ENCODE data around the gene PSG7. TPM values are rescaled to one million over a fixed set of nuclear protein-coding genes. Genes with fewer than 3 reads are reported as not detected.
"Not testable (repeated sequence)": the region's sequence is repeated elsewhere in the genome, so short reads cannot be mapped to it uniquely, and the experiment has no call there.

PSG7 gene
- total and polyA plus RNA-seq, 10 of the 15 experiments (the other 5 are each of a cell fraction or from before 2014, with no cell fraction given), result not detected

DNA sequence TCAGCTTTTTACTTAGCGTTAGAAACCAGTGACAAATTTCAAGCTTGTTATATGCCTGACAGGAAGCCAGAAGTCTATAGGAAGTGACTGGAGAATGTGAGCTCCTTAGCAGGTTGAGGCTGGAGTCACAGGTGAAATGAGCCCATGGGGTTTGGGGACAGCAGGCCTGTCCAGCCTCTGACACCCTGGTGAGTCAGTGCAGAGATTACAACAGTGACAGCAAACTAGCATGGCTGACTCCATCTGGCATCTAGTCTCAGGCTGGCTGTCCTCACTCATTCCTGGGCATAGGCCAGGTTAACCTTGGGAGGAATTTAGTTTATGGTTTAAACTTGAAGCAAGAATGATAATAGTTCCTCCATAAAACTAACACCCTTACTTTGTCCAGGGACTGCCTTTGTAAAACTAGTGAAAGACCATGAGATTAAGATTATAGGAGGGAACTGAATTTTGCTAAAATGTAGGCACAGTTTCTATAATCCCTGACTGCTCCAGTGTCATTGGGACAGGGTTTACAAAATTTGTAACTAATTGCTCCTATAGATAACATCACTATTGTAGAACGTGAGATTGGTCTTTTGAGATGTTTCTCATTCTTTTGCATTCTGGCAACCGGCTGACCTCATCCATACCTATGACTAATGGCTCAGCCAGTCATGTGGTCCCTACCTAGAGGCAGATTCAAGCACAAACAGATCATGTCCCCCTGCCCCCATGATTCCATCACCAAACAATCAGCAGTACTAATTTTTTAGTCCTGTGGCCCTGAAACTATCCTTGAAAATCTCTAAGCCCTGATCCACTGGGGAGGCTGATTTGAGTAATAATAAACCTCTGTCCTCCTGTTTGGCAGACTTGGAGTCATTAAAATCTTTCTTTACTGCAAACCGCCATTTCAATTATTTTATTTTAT, 61.9 kb downstream of the PSG7 start:
- POLR2A ChIA-PET; H3K4me2 ChIP-seq (ENCODE audit: control insufficient read depth, insufficient read depth); BruUV-seq (replicated peaks); H2AFZ ChIP-seq (ENCODE audit: control insufficient read depth, low read depth, low read length); CTCF ChIA-PET; H3K4me3 ChIP-seq; ATAC-seq; SMC1A ChIA-PET (ENCODE audit: uncharacterized antibody, unreplicated experiment); H3K9ac ChIP-seq (ENCODE audit: control insufficient read depth, insufficient read depth, low read length); H3K36me3 ChIP-seq (ENCODE audit: control insufficient read depth in 2 of 2, insufficient read depth in 2 of 2, low read length in 1 of 2); DNase-seq (ENCODE audit: low read depth, low spot score); in situ Hi-C loops (cut with MboI); H3K27ac ChIP-seq (ENCODE audit: control insufficient read depth, insufficient read depth); H3K4me1 ChIP-seq (ENCODE audit: control insufficient read depth, insufficient read depth, low read length); FAIRE-seq; H4K20me1 ChIP-seq (ENCODE audit: control insufficient read depth, insufficient read depth); H3K9me3 ChIP-seq (replicated peaks; ENCODE audit: control insufficient read depth, insufficient read depth, low read length); H3K27me3 ChIP-seq (replicated peaks in 1 of 2; ENCODE audit: control insufficient read depth in 2 of 2, insufficient read depth in 2 of 2, low read length in 1 of 2); RAD21 ChIA-PET (ENCODE audit: unreplicated experiment); H3K79me2 ChIP-seq (ENCODE audit: control insufficient read depth, insufficient read depth, low read length); intact Hi-C loops (cut with micrococcal nuclease; ENCODE audit: unreplicated experiment): not testable (repeated sequence)
- WGBS (ENCODE audit: insufficient coverage, insufficient replicate concordance, low lambda C conversion rate, missing lambda C conversion rate), result 27% methylated on average over 4 of the region's 4 CpGs

DNA sequence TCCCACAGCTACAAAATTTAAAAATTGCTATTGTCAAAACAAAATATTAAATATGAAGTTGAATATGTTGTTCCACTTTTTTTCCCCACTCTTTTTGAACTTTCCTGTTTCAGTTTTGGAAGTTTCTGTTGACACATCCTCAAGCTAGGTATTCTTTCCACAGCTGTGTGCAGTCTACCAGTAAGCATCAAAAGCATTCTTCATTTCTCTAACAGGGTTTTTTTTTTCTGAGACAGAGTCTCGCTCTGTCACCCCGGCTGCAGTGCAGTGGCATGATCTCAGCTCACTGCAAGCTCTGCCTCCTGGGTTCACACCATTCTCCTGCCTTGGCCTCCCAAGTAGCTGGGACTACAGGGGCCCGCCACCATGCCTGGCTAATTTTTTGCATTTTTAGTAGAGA, 62.9 kb downstream of the PSG7 start:
- H3K9ac ChIP-seq (ENCODE audit: control insufficient read depth, insufficient read depth, low read length); SMC1A ChIA-PET (ENCODE audit: uncharacterized antibody, unreplicated experiment); H3K27me3 ChIP-seq (replicated peaks in 1 of 2; ENCODE audit: control insufficient read depth in 2 of 2, insufficient read depth in 2 of 2, low read length in 1 of 2); in situ Hi-C loops (cut with MboI); ATAC-seq; H4K20me1 ChIP-seq (ENCODE audit: control insufficient read depth, insufficient read depth); POLR2A ChIA-PET; FAIRE-seq; BruUV-seq (replicated peaks); H3K27ac ChIP-seq (ENCODE audit: control insufficient read depth, insufficient read depth); H3K79me2 ChIP-seq (ENCODE audit: control insufficient read depth, insufficient read depth, low read length); H3K9me3 ChIP-seq (replicated peaks; ENCODE audit: control insufficient read depth, insufficient read depth, low read length); RAD21 ChIA-PET (ENCODE audit: unreplicated experiment); H3K36me3 ChIP-seq (ENCODE audit: control insufficient read depth in 2 of 2, insufficient read depth in 2 of 2, low read length in 1 of 2); H3K4me2 ChIP-seq (ENCODE audit: control insufficient read depth, insufficient read depth); DNase-seq (ENCODE audit: low read depth, low spot score); intact Hi-C loops (cut with micrococcal nuclease; ENCODE audit: unreplicated experiment); H3K4me3 ChIP-seq; H2AFZ ChIP-seq (ENCODE audit: control insufficient read depth, low read depth, low read length); H3K4me1 ChIP-seq (ENCODE audit: control insufficient read depth, insufficient read depth, low read length): not testable (repeated sequence)
- CTCF ChIA-PET, result interaction anchor here (0.7 kb wide), 1 partner anchor 331 kb away, joined by 3 read pairs; the partner anchor contains the start of gene PSG4
- WGBS (ENCODE audit: insufficient coverage, insufficient replicate concordance, low lambda C conversion rate, missing lambda C conversion rate), result 11% methylated on average over 3 of the region's 3 CpGs

Other genes starting within 250 kb of the PSG7 start
- not detected in 2 replicates for gene PSG3, start 196.7 kb downstream of the PSG7 start, total RNA-seq (2014; rRNA removed)
- not detected in 2 replicates for gene PSG3, start 196.7 kb downstream of the PSG7 start, total RNA-seq (2014; rRNA removed; fragmentation: Illumina TruSeq; extraction: Trizol)
- gene PSG3, start 196.7 kb downstream of the PSG7 start, total RNA-seq (2021), result not detected in 2 replicates
- not detected in 2 replicates for gene PSG3, start 196.7 kb downstream of the PSG7 start, polyA plus RNA-seq (2011; rRNA removed)
- gene PSG3, start 196.7 kb downstream of the PSG7 start, polyA plus RNA-seq (2014; fragmentation: Illumina TruSeq; extraction: Trizol), result not detected in 2 replicates
- gene PSG3, start 196.7 kb downstream of the PSG7 start, polyA plus RNA-seq (2014; fragmentation: Nextera tagmentation; extraction: Ambion mirVana), result not detected
- gene PSG3, start 196.7 kb downstream of the PSG7 start, polyA plus RNA-seq (2014; rRNA removed), result not detected in 2 replicates
- gene PSG3, start 196.7 kb downstream of the PSG7 start, polyA plus RNA-seq (2016; fragmentation: Nextera tagmentation; extraction: Ambion mirVana), result not detected
- not detected in 2 replicates for gene PSG8, start 171.5 kb downstream of the PSG7 start, total RNA-seq (2014; rRNA removed)
- not detected in 2 replicates for gene PSG8, start 171.5 kb downstream of the PSG7 start, total RNA-seq (2014; rRNA removed; fragmentation: Illumina TruSeq; extraction: Trizol)
- not detected in 2 replicates for gene PSG8, start 171.5 kb downstream of the PSG7 start, total RNA-seq (2021)
- not detected in 2 replicates for gene PSG8, start 171.5 kb downstream of the PSG7 start, polyA plus RNA-seq (2011; rRNA removed)
- not detected in 2 replicates for gene PSG8, start 171.5 kb downstream of the PSG7 start, polyA plus RNA-seq (2014; fragmentation: Illumina TruSeq; extraction: Trizol)
- gene PSG8, start 171.5 kb downstream of the PSG7 start, polyA plus RNA-seq (2014; fragmentation: Nextera tagmentation; extraction: Ambion mirVana), result not detected
- not detected in 2 replicates for gene PSG8, start 171.5 kb downstream of the PSG7 start, polyA plus RNA-seq (2014; rRNA removed)
- not detected for gene PSG8, start 171.5 kb downstream of the PSG7 start, polyA plus RNA-seq (2016; fragmentation: Nextera tagmentation; extraction: Ambion mirVana)
- gene PSG1, start 57.5 kb downstream of the PSG7 start, total RNA-seq (2014; rRNA removed), result not detected in 2 replicates
- gene PSG1, start 57.5 kb downstream of the PSG7 start, total RNA-seq (2014; rRNA removed; fragmentation: Illumina TruSeq; extraction: Trizol), result not detected in 2 replicates
- gene PSG1, start 57.5 kb downstream of the PSG7 start, total RNA-seq (2021), result not detected in 2 replicates
- not detected in 2 replicates for gene PSG1, start 57.5 kb downstream of the PSG7 start, polyA plus RNA-seq (2011; rRNA removed)
- not detected in 2 replicates for gene PSG1, start 57.5 kb downstream of the PSG7 start, polyA plus RNA-seq (2014; fragmentation: Illumina TruSeq; extraction: Trizol)
- not detected for gene PSG1, start 57.5 kb downstream of the PSG7 start, polyA plus RNA-seq (2014; fragmentation: Nextera tagmentation; extraction: Ambion mirVana)
- not detected in 2 replicates for gene PSG1, start 57.5 kb downstream of the PSG7 start, polyA plus RNA-seq (2014; rRNA removed)
- not detected for gene PSG1, start 57.5 kb downstream of the PSG7 start, polyA plus RNA-seq (2016; fragmentation: Nextera tagmentation; extraction: Ambion mirVana)
- gene PSG6, start 19.3 kb downstream of the PSG7 start, total RNA-seq (2014; rRNA removed), result not detected in 2 replicates
- not detected in 2 replicates for gene PSG6, start 19.3 kb downstream of the PSG7 start, total RNA-seq (2014; rRNA removed; fragmentation: Illumina TruSeq; extraction: Trizol)
- not detected in 2 replicates for gene PSG6, start 19.3 kb downstream of the PSG7 start, total RNA-seq (2021)
- gene PSG6, start 19.3 kb downstream of the PSG7 start, polyA plus RNA-seq (2011; rRNA removed), result not detected in 2 replicates
- not detected in 2 replicates for gene PSG6, start 19.3 kb downstream of the PSG7 start, polyA plus RNA-seq (2014; fragmentation: Illumina TruSeq; extraction: Trizol)
- not detected for gene PSG6, start 19.3 kb downstream of the PSG7 start, polyA plus RNA-seq (2014; fragmentation: Nextera tagmentation; extraction: Ambion mirVana)
- not detected in 2 replicates for gene PSG6, start 19.3 kb downstream of the PSG7 start, polyA plus RNA-seq (2014; rRNA removed)
- not detected for gene PSG6, start 19.3 kb downstream of the PSG7 start, polyA plus RNA-seq (2016; fragmentation: Nextera tagmentation; extraction: Ambion mirVana)
- gene PSG11, start 89.3 kb upstream of the PSG7 start, total RNA-seq (2014; rRNA removed), result not detected in 2 replicates
- gene PSG11, start 89.3 kb upstream of the PSG7 start, total RNA-seq (2014; rRNA removed; fragmentation: Illumina TruSeq; extraction: Trizol), result not detected in 2 replicates
- gene PSG11, start 89.3 kb upstream of the PSG7 start, total RNA-seq (2021), result not detected in 2 replicates
- not detected in 2 replicates for gene PSG11, start 89.3 kb upstream of the PSG7 start, polyA plus RNA-seq (2011; rRNA removed)
- gene PSG11, start 89.3 kb upstream of the PSG7 start, polyA plus RNA-seq (2014; fragmentation: Illumina TruSeq; extraction: Trizol), result not detected in 2 replicates
- not detected for gene PSG11, start 89.3 kb upstream of the PSG7 start, polyA plus RNA-seq (2014; fragmentation: Nextera tagmentation; extraction: Ambion mirVana)
- not detected in 2 replicates for gene PSG11, start 89.3 kb upstream of the PSG7 start, polyA plus RNA-seq (2014; rRNA removed)
- gene PSG11, start 89.3 kb upstream of the PSG7 start, polyA plus RNA-seq (2016; fragmentation: Nextera tagmentation; extraction: Ambion mirVana), result not detected
- not detected in 2 replicates for gene PSG2, start 145.5 kb upstream of the PSG7 start, total RNA-seq (2014; rRNA removed)
- gene PSG2, start 145.5 kb upstream of the PSG7 start, total RNA-seq (2014; rRNA removed; fragmentation: Illumina TruSeq; extraction: Trizol), result not detected in 2 replicates
- not detected in 2 replicates for gene PSG2, start 145.5 kb upstream of the PSG7 start, total RNA-seq (2021)
- gene PSG2, start 145.5 kb upstream of the PSG7 start, polyA plus RNA-seq (2011; rRNA removed), result not detected in 2 replicates
- gene PSG2, start 145.5 kb upstream of the PSG7 start, polyA plus RNA-seq (2014; fragmentation: Illumina TruSeq; extraction: Trizol), result not detected in 2 replicates
- not detected for gene PSG2, start 145.5 kb upstream of the PSG7 start, polyA plus RNA-seq (2014; fragmentation: Nextera tagmentation; extraction: Ambion mirVana)
- gene PSG2, start 145.5 kb upstream of the PSG7 start, polyA plus RNA-seq (2014; rRNA removed), result not detected in 2 replicates
- gene PSG2, start 145.5 kb upstream of the PSG7 start, polyA plus RNA-seq (2016; fragmentation: Nextera tagmentation; extraction: Ambion mirVana), result not detected
- not detected in 2 replicates for gene PSG5, start 249.3 kb upstream of the PSG7 start, total RNA-seq (2014; rRNA removed)
- not detected in 2 replicates for gene PSG5, start 249.3 kb upstream of the PSG7 start, total RNA-seq (2014; rRNA removed; fragmentation: Illumina TruSeq; extraction: Trizol)
- not detected in 2 replicates for gene PSG5, start 249.3 kb upstream of the PSG7 start, total RNA-seq (2021)
- not detected in 2 replicates for gene PSG5, start 249.3 kb upstream of the PSG7 start, polyA plus RNA-seq (2011; rRNA removed)
- not detected in 2 replicates for gene PSG5, start 249.3 kb upstream of the PSG7 start, polyA plus RNA-seq (2014; fragmentation: Illumina TruSeq; extraction: Trizol)
- gene PSG5, start 249.3 kb upstream of the PSG7 start, polyA plus RNA-seq (2014; fragmentation: Nextera tagmentation; extraction: Ambion mirVana), result not detected
- not detected in 2 replicates for gene PSG5, start 249.3 kb upstream of the PSG7 start, polyA plus RNA-seq (2014; rRNA removed)
- gene PSG5, start 249.3 kb upstream of the PSG7 start, polyA plus RNA-seq (2016; fragmentation: Nextera tagmentation; extraction: Ambion mirVana), result under 1 TPM in 1 of 2 experiments, not detected in 1; 0.27 TPM

Measured in GM12878 (cell line).